Neural progenitor cell (in vitro differentiated cells): Measurements from ENCODE around the gene TBXA2R.

Source experiments
- EZH2 ChIP-seq: fragments of 200-600 bp; sonication (generic); IDR thresholded peaks from 2 replicates; pipeline ENCODE4 v1.6.1; 2017; ENCODE audit warnings: antibody characterized with exemption, mild to moderate bottlenecking, moderate library complexity
- EZH2phosphoT487 ChIP-seq: fragments of 200-600 bp; sonication (generic); IDR thresholded peaks from 2 replicates; pipeline ENCODE4 v1.6.1; 2017; ENCODE audit warnings: antibody characterized with exemption
- TF ChIP-seq, protein P1 (sequence below): fragments of 200-600 bp; sonication (generic); IDR thresholded peaks from 2 replicates; pipeline ENCODE4 v1.5.1; 2017; ENCODE audit warnings: antibody characterized with exemption, mild to moderate bottlenecking

DNA sequence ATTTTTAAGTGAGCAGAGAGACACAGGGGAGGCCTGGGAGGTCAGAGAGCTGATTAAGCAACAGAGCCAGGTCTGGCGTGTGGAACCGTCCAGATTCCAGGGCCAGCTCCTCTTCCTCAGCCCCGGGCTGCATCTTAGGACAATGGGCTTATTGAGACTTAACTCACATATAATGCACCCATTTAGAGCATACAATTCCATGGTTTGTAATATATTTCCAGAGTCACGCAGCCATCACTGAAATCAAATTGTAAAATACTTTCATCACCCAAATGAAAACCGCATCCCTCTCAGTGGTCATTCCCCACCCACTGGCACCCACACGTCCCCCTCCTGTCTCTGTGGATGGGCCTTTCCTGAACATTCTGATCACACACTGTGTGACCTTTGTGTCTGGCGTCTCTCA, 36.1 kb downstream of the TBXA2R start:
- TF ChIP-seq, protein P1, sequence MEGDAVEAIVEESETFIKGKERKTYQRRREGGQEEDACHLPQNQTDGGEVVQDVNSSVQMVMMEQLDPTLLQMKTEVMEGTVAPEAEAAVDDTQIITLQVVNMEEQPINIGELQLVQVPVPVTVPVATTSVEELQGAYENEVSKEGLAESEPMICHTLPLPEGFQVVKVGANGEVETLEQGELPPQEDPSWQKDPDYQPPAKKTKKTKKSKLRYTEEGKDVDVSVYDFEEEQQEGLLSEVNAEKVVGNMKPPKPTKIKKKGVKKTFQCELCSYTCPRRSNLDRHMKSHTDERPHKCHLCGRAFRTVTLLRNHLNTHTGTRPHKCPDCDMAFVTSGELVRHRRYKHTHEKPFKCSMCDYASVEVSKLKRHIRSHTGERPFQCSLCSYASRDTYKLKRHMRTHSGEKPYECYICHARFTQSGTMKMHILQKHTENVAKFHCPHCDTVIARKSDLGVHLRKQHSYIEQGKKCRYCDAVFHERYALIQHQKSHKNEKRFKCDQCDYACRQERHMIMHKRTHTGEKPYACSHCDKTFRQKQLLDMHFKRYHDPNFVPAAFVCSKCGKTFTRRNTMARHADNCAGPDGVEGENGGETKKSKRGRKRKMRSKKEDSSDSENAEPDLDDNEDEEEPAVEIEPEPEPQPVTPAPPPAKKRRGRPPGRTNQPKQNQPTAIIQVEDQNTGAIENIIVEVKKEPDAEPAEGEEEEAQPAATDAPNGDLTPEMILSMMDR = no peak
- TF ChIP-seq EZH2 (no peak), EZH2phosphoT487 (no peak)
